Measurements from ENCODE around the gene MIPEP.

- TF ChIP-seq POLR2A (IDR thresholded peaks at IDR 0.05; ENCODE audit: low read length): no peak
- no peak for TF ChIP-seq GATA1 (IDR thresholded peaks at IDR 0.05; ENCODE audit: low read depth, low read length)
These were observed 91.8 kb downstream of the MIPEP start for GRCh38 chr13:23797276-23797903.

Measured in erythroblast (primary cell).